H9 (cell line): ENCODE data around the gene CCL17. TPM values are rescaled to one million over a fixed set of nuclear protein-coding genes. Genes with fewer than 3 reads are reported as not detected.

Experiments
- DNase-seq: peaks from one replicate; pipeline ENCODE4 v3.0.0-alpha.2; 2017
- H2AFZ ChIP-seq: one replicate; pipeline ENCODE4 v1.6.1; 2013; ENCODE audit warnings: mild to moderate bottlenecking, low read length, control low read depth, moderate library complexity
- H2AK5ac ChIP-seq: 2 replicates; pipeline ENCODE4 v1.6.1; 2013; ENCODE audit warnings: low read length, control low read depth, mixed read lengths; ENCODE audit not compliant: insufficient read length
- H2BK120ac ChIP-seq: one replicate; pipeline ENCODE4 v1.6.1; 2013; ENCODE audit warnings: low read depth, mild to moderate bottlenecking, low read length, control low read depth, inconsistent platforms; ENCODE audit not compliant: poor library complexity, severe bottlenecking
- H2BK12ac ChIP-seq: 2 replicates; pipeline ENCODE4 v1.6.1; 2013; ENCODE audit warnings: low read length, control low read depth, mixed read lengths, low read depth; ENCODE audit not compliant: insufficient read length
- H2BK15ac ChIP-seq: 2 replicates; pipeline ENCODE4 v1.6.1; 2013; ENCODE audit warnings: low read depth, low read length, control low read depth
- H2BK20ac ChIP-seq: one replicate; pipeline ENCODE4 v1.6.1; 2013; ENCODE audit warnings: low read depth, mild to moderate bottlenecking, low read length, control low read depth, inconsistent platforms; ENCODE audit not compliant: poor library complexity, severe bottlenecking
- H2BK5ac ChIP-seq: 2 replicates; pipeline ENCODE4 v1.6.1; 2013; ENCODE audit warnings: low read length, control low read depth, mixed read lengths; ENCODE audit not compliant: insufficient read length
- H3K14ac ChIP-seq: 2 replicates; pipeline ENCODE4 v1.6.1; 2013; ENCODE audit warnings: low read length, control low read depth; ENCODE audit not compliant: insufficient read depth
- H3K18ac ChIP-seq: 2 replicates; pipeline ENCODE4 v1.6.1; 2013; ENCODE audit warnings: low read depth, mild to moderate bottlenecking, mixed read lengths, low read length, control low read depth; ENCODE audit not compliant: insufficient read length
- H3K23ac ChIP-seq: 2 replicates; pipeline ENCODE4 v1.6.1; 2013; ENCODE audit warnings: low read length, control low read depth, mixed read lengths, low read depth; ENCODE audit not compliant: insufficient read length
- H3K23me2 ChIP-seq: 2 replicates; pipeline ENCODE4 v1.6.1; 2013; ENCODE audit warnings: low read depth, mild to moderate bottlenecking, mixed read lengths, low read length, control low read depth; ENCODE audit not compliant: insufficient read length, poor library complexity, severe bottlenecking
- H3K27ac ChIP-seq: 2 replicates; pipeline ENCODE4 v1.5.1; 2013; ENCODE audit warnings: low read length, control low read depth, mixed read lengths, low read depth; ENCODE audit not compliant: insufficient read length
- H3K27me3 ChIP-seq: 2 replicates; pipeline ENCODE4 v1.6.1; 2013; ENCODE audit warnings: low read length, control low read depth, inconsistent platforms; ENCODE audit not compliant: insufficient read depth
- H3K4ac ChIP-seq: 2 replicates; pipeline ENCODE4 v1.6.1; 2013; ENCODE audit warnings: low read depth, mild to moderate bottlenecking, control low read depth, inconsistent platforms, low read length, moderate library complexity
- H3K4me1 ChIP-seq: 2 replicates; pipeline ENCODE4 v1.6.1; 2013; ENCODE audit warnings: low read length, control low read depth, inconsistent platforms; ENCODE audit not compliant: insufficient read depth
- H3K4me2 ChIP-seq: 2 replicates; pipeline ENCODE4 v1.6.1; 2013; ENCODE audit warnings: low read length, control low read depth, mixed read lengths; ENCODE audit not compliant: insufficient read length, insufficient read depth
- H3K56ac ChIP-seq: 2 replicates; pipeline ENCODE4 v1.6.1; 2013; ENCODE audit warnings: low read depth, mild to moderate bottlenecking, mixed read lengths, low read length, control low read depth; ENCODE audit not compliant: insufficient read length
- H3K79me1 ChIP-seq: 2 replicates; pipeline ENCODE4 v1.6.1; 2013; ENCODE audit warnings: low read depth, mild to moderate bottlenecking, moderate library complexity, low read length, control low read depth, inconsistent platforms; ENCODE audit not compliant: insufficient read depth, poor library complexity, severe bottlenecking
- H3K79me2 ChIP-seq: 2 replicates; pipeline ENCODE4 v1.6.1; 2013; ENCODE audit warnings: low read length, control low read depth, inconsistent platforms; ENCODE audit not compliant: insufficient read depth
- H3K9ac ChIP-seq: 2 replicates; pipeline ENCODE4 v1.6.1; 2013; ENCODE audit warnings: low read length, control low read depth, mixed read lengths; ENCODE audit not compliant: insufficient read length; ENCODE audit errors: extremely low read depth
- H3K9me3 ChIP-seq: one replicate; pipeline ENCODE4 v1.6.1; 2013; ENCODE audit warnings: low read depth, low read length, inconsistent platforms; ENCODE audit not compliant: control insufficient read depth
- H3T11ph ChIP-seq: one replicate; pipeline ENCODE4 v1.6.1; 2013; ENCODE audit warnings: mild to moderate bottlenecking, low read length, control low read depth, inconsistent platforms
- H4K20me1 ChIP-seq: one replicate; pipeline ENCODE4 v1.6.1; 2013; ENCODE audit not compliant: control insufficient read depth, insufficient read length, insufficient read depth
- H4K5ac ChIP-seq: 2 replicates; pipeline ENCODE4 v1.6.1; 2013; ENCODE audit warnings: low read depth, mild to moderate bottlenecking, mixed read lengths, low read length, control low read depth; ENCODE audit not compliant: insufficient read length
- H4K8ac ChIP-seq: replicated peaks from 2 replicates; pipeline ENCODE4 v1.6.1; 2013; ENCODE audit warnings: low read length, control low read depth, mixed read lengths, low read depth; ENCODE audit not compliant: insufficient read length
- H4K91ac ChIP-seq: 2 replicates; pipeline ENCODE4 v1.6.1; 2013; ENCODE audit warnings: low read depth, mild to moderate bottlenecking, moderate library complexity, mixed read lengths, low read length, control low read depth; ENCODE audit not compliant: insufficient read length
- H3K27ac Mint-ChIP-seq, 3 experiments: 2 replicates in 2 of 3; 3 replicates in 1 of 3; pipeline ENCODE4 v1.8.0; 2020 to 2021; ENCODE audit warnings: mixed read lengths in 3 of 3, mild to moderate bottlenecking in 1 of 3, moderate library complexity in 1 of 3
- H3K27me3 Mint-ChIP-seq: 2 replicates; pipeline ENCODE4 v1.8.0; 2021; ENCODE audit warnings: low read depth, mild to moderate bottlenecking, moderate library complexity, mixed read lengths
- H3K36me3 Mint-ChIP-seq, 3 experiments: 2 replicates in 2 of 3; 3 replicates in 1 of 3; pipeline ENCODE4 v1.8.0; 2020 to 2021; ENCODE audit warnings: low read depth in 3 of 3, mixed read lengths in 3 of 3; ENCODE audit not compliant: insufficient read depth in 1 of 3
- H3K4me1 Mint-ChIP-seq, 2 experiments: 2 replicates each; pipeline ENCODE4 v1.8.0; 2020; ENCODE audit warnings: mixed read lengths in 2 of 2
- H3K4me3 Mint-ChIP-seq, 2 experiments: 2 replicates in 1 of 2; 3 replicates in 1 of 2; pipeline ENCODE4 v1.8.0; 2020 to 2021; ENCODE audit warnings: mild to moderate bottlenecking in 2 of 2, mixed read lengths in 2 of 2, moderate library complexity in 1 of 2
- H3K9me3 Mint-ChIP-seq, 2 experiments: 2 replicates in 1 of 2; 3 replicates in 1 of 2; pipeline ENCODE4 v1.8.0; 2020; ENCODE audit warnings: mild to moderate bottlenecking in 2 of 2, mixed read lengths in 2 of 2, moderate library complexity in 1 of 2
- WGBS: extraction: QIAGEN DNeasy Blood & Tissue Kit; methylation state at CpG from one replicate; pipeline ENCODE4 v1.1.7; 2013; ENCODE audit warnings: missing lambda C conversion rate, low lambda C conversion rate, mixed read lengths; ENCODE audit not compliant: insufficient read length; ENCODE audit errors: extremely low coverage; 5-methylcytosine and 5-hydroxymethylcytosine counted together
- total RNA-seq: library from RNA; stranded (reverse); gene quantifications from 2 replicates; pipeline ENCODE4 v1.2.1, GENCODE V29; 2021
- TF ChIP-seq, protein P1 (sequence below): fragments of 200-600 bp; sonication (generic); conservative IDR thresholded peaks from 3 replicates; pipeline ENCODE4 v1.8.0; 2021; ENCODE audit warnings: antibody characterized with exemption, mild to moderate bottlenecking

Gene CCL17
- total RNA-seq, 1 experiment from 2014 or later = not detected

DNA sequence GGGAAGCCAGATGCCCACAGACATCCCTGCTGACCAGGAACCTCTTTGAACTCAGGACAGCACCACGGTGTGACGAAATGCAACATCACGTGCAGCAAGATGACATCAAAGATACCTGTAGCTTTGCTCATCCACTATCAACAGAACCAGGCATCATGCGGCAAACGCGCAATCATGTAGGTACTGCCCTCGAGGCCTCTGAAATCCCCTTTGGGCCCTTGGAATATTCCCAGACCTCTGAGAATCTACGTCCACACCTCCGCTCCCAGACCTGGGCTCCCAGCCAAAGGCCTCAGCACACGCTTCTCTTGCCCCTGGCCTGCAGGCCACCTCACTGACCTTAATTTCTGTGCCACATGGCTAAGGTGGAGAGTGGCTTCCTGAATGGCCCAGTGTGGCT, 25.0 kb upstream of the CCL17 start:
- Histone ChIP-seq H2BK20ac (no peak overlapping the region), H3K23me2 (no peaks in the 10 kb centered on the region), H3K79me2 (no peaks in the 10 kb centered on the region), H4K8ac (no peak overlapping the region), H3K23ac (no peak overlapping the region), H3K27me3 (no peaks in the 10 kb centered on the region), H2BK120ac (no peak overlapping the region), H3K4ac (no peak overlapping the region), H3K18ac (no peak overlapping the region), H4K91ac (no peak overlapping the region), H3K9ac (no peak overlapping the region), H3T11ph (no peak overlapping the region), H4K20me1 (no peaks in the 10 kb centered on the region), H3K79me1 (no peaks in the 10 kb centered on the region), H2AFZ (no peak overlapping the region), H3K27ac (no peak overlapping the region), H3K56ac (no peak overlapping the region), H3K9me3 (no peaks in the 10 kb centered on the region), H2BK15ac (no peak overlapping the region), H2AK5ac (no peak overlapping the region), H3K14ac (no peak overlapping the region), H3K4me1 (no peaks in the 10 kb centered on the region), H3K4me2 (no peak overlapping the region), H4K5ac (no peak overlapping the region), H2BK5ac (no peak overlapping the region), H2BK12ac (no peak overlapping the region)
- DNase-seq = no peak
- Mint-ChIP-seq H3K27me3 (no peaks in the 10 kb centered on the region; the same call in 1 of the 2 replicates), H3K4me3 (no peak overlapping the region), H3K36me3 (no peaks in the 10 kb centered on the region), H3K27ac (peak overlapping the region in 1 of 3 experiments; percentile 23; a peak in 1 of 7 replicates), H3K9me3 (no peaks in the 10 kb centered on the region), H3K4me1 (peaks cover 9 to 18% of the 10 kb centered on the region in 2 experiments)
- no CpG with 5 or more reads among the region's 10 CpGs for WGBS
- TF ChIP-seq, protein P1, sequence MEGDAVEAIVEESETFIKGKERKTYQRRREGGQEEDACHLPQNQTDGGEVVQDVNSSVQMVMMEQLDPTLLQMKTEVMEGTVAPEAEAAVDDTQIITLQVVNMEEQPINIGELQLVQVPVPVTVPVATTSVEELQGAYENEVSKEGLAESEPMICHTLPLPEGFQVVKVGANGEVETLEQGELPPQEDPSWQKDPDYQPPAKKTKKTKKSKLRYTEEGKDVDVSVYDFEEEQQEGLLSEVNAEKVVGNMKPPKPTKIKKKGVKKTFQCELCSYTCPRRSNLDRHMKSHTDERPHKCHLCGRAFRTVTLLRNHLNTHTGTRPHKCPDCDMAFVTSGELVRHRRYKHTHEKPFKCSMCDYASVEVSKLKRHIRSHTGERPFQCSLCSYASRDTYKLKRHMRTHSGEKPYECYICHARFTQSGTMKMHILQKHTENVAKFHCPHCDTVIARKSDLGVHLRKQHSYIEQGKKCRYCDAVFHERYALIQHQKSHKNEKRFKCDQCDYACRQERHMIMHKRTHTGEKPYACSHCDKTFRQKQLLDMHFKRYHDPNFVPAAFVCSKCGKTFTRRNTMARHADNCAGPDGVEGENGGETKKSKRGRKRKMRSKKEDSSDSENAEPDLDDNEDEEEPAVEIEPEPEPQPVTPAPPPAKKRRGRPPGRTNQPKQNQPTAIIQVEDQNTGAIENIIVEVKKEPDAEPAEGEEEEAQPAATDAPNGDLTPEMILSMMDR = no peak
